BJ (cell line): ENCODE results near the gene LTBP4. TPM values are rescaled to one million over a fixed set of nuclear protein-coding genes. Genes with fewer than 3 reads are reported as not detected.

ENCODE experiments used
- CTCF ChIA-PET: fragments of 350-600 bp; formaldehyde crosslinking; extraction: SDS; loops from one replicate; lab custom pipeline; 2021; ENCODE audit warnings: antibody characterized with exemption, inconsistent platforms; lab: Yijun Ruan, JAX
- POLR2A ChIA-PET: fragments of 300-600 bp; sonication (Branson Sonifier 250); formaldehyde crosslinking; extraction: SDS; loops from one replicate; lab custom pipeline; 2021; ENCODE audit warnings: antibody characterized with exemption; lab: Charles Lee
- DNase-seq: peaks from one replicate; pipeline ENCODE4 v3.0.0-alpha.2; 2011; ENCODE audit warnings: low read depth
- H3K27me3 ChIP-seq: 2 replicates; pipeline ENCODE4 v1.6.0; 2011; ENCODE audit warnings: low read length; ENCODE audit not compliant: control insufficient read depth, insufficient read depth
- H3K36me3 ChIP-seq: 2 replicates; pipeline ENCODE4 v1.5.1; 2011; ENCODE audit warnings: low read length; ENCODE audit not compliant: control insufficient read depth, insufficient read depth
- H3K4me3 ChIP-seq: 2 replicates; pipeline ENCODE4 v1.5.1; 2011; ENCODE audit warnings: low read depth, mild to moderate bottlenecking, control low read depth, low read length
- polyA plus RNA-seq: library from polyadenylated mRNA; depleted of rRNA; stranded (reverse); fragments of >200 nt; gene quantifications from 2 replicates; pipeline ENCODE4 v1.2.3, GENCODE V29; 2011
- TF ChIP-seq, protein P1 (sequence below): IDR thresholded peaks from 2 replicates; pipeline ENCODE4 v1.5.1; 2011; ENCODE audit warnings: low read depth, mild to moderate bottlenecking, control low read depth, inconsistent platforms, low read length, moderate library complexity; ENCODE audit not compliant: insufficient read depth

Gene LTBP4
- polyA plus RNA-seq, 1 experiment = 14.5 TPM

DNA sequence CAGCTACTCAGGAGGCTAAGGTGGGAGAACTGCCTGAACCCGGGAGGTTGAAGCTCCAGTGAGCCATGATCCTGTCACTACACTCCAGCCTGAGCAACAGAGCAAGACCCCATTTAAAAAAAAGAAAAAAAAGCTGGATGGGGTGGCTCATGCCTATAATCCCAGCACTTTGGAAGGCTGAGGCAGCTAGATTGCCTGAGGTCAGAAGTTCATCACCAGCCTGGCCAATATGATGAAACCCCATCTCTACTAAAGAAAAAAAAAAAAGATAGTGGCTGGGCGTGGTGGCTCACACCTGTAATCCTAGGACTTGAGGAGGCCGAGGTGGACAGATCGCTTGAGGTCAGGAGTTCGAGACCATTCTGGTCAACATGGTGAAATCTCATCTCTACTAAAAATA is 15.0 kb downstream of the LTBP4 start:
- Histone ChIP-seq H3K4me3 (no peak overlapping the region), H3K27me3 (no peaks in the 10 kb centered on the region), H3K36me3 (peaks cover 4% of the 10 kb centered on the region)
- POLR2A ChIA-PET = no interaction called here
- TF ChIP-seq, protein P1, sequence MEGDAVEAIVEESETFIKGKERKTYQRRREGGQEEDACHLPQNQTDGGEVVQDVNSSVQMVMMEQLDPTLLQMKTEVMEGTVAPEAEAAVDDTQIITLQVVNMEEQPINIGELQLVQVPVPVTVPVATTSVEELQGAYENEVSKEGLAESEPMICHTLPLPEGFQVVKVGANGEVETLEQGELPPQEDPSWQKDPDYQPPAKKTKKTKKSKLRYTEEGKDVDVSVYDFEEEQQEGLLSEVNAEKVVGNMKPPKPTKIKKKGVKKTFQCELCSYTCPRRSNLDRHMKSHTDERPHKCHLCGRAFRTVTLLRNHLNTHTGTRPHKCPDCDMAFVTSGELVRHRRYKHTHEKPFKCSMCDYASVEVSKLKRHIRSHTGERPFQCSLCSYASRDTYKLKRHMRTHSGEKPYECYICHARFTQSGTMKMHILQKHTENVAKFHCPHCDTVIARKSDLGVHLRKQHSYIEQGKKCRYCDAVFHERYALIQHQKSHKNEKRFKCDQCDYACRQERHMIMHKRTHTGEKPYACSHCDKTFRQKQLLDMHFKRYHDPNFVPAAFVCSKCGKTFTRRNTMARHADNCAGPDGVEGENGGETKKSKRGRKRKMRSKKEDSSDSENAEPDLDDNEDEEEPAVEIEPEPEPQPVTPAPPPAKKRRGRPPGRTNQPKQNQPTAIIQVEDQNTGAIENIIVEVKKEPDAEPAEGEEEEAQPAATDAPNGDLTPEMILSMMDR = no peak
- CTCF ChIA-PET = interaction anchor here (1.9 to 4.8 kb wide), 3 partner anchors 13 to 18 kb away, joined by 4 to 41 read pairs (median 19); no protein-coding TSS in a partner anchor
- DNase-seq = no peak

DNA sequence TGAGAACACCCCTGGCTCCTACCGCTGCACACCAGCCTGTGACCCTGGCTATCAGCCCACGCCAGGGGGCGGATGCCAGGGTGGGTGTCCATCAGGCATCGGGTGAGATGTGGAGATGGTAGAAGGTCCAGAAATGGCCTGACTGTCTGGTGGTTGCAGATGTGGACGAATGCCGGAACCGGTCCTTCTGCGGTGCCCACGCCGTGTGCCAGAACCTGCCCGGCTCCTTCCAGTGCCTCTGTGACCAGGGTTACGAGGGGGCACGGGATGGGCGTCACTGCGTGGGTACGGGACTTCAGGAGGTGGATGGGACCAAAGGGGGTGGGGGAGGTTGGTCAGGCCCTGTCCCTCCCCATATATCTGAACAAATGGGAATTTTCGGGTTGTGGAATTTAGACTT is 15.8 kb downstream of the LTBP4 start:
- H3K27me3 ChIP-seq = no peaks in the 10 kb centered on the region
- H3K4me3 ChIP-seq = no peak overlapping the region
- TF ChIP-seq, protein P1 = no peak
- no peak for DNase-seq
- CTCF ChIA-PET = interaction anchor here (1.9 to 4.8 kb wide), 3 partner anchors 14 to 18 kb away, joined by 4 to 41 read pairs (median 19); no protein-coding TSS in a partner anchor
- POLR2A ChIA-PET = no interaction called here
- H3K36me3 ChIP-seq = peaks cover 7% of the 10 kb centered on the region

DNA sequence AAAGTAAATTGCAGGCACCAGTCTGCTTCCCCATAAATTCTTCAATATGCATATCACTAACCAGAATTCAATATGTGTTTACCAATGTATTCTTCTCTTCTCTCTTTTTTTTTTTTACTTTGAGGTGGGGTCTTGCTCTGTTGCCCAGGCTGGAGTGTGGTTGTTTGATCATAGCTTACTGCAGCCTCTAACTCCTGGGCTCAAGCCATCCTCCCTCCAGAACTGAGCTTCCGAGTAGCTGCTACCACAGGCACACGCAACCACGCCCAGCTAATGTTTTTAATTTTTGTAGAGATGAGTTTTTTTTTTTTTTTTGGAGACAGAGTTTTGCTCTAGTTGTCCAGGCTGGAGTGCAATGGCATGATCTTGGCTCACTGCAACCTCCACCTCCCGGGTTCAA is 16.8 kb downstream of the LTBP4 start:
- ChIA-PET POLR2A (no interaction called here), CTCF (interaction anchor here (1.2 to 9.1 kb wide), 3 partner anchors 16 to 153 kb away, joined by 3 to 116 read pairs (median 3); partner anchors contain the start of gene BLVRB)
- no peak for DNase-seq
- Histone ChIP-seq H3K4me3 (no peak overlapping the region), H3K36me3 (peaks cover 11% of the 10 kb centered on the region), H3K27me3 (no peaks in the 10 kb centered on the region)
- TF ChIP-seq, protein P1 = no peak

DNA sequence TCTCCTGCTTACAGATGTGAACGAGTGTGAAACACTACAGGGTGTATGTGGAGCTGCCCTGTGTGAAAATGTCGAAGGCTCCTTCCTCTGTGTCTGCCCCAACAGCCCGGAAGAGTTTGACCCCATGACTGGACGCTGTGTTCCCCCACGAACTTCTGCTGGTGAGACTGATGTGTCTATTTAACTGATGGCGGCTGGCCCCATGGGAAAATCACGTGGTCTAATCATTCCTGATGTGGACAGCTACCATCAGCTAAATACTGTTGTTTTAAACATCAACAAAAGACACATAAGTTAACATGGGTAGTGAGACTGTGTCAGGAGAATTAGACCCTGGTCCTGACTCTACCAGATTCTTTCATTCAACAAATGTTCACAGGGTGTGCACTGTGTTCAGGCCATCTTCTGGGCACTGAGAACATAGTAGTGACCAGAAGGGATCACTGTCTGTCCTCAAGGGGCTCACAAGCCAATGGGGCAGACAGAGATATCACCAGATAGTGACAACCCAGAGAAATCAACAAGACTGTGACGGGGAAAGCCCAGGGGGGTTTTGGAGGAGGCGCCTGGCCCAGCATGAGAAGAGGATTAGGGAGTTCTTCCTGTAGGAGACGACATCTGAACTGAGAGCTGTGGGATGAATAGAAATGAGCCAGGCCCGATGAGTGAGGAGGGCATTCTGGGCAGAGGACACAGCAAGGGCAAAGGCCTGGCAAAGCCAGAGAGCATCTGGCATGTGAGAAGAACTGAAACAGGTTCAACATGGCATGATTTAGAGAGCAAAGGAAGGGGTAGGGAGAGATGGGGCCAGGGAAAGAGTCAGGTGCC is 18.4 kb downstream of the LTBP4 start:
- ChIA-PET CTCF (interaction anchor here (0.6 to 9.1 kb wide), 5 partner anchors 11 to 24 kb away, joined by 4 to 116 read pairs (median 4); no protein-coding TSS in a partner anchor), POLR2A (interaction anchor here (0.6 to 0.7 kb wide), 2 partner anchors 10 to 23 kb away, joined by 3 to 9 read pairs; no protein-coding TSS in a partner anchor)
- TF ChIP-seq, protein P1 = no peak
- no peaks in the 10 kb centered on the region for H3K27me3 ChIP-seq
- no peak overlapping the region for H3K4me3 ChIP-seq
- no peak for DNase-seq
- peaks cover 15% of the 10 kb centered on the region for H3K36me3 ChIP-seq

DNA sequence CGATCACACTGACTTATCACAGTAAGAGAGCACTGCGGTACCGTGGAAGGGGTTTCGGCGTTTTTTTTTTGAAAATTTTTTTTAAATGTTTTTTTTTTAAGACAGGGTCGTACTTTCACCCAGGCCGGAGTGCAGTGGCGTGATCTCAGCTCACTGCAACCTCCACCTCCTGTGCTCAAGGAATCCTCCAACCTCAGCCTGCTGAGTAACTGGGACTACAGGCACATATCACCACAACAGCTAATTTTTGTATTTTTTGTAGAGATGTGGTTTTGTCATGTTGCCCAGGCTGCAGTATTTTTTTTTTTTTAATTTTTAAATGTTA is 19.0 kb downstream of the LTBP4 start:
- CTCF ChIA-PET = interaction anchor here (0.6 to 9.1 kb wide), 5 partner anchors 11 to 25 kb away, joined by 4 to 116 read pairs (median 4); no protein-coding TSS in a partner anchor
- peaks cover 15% of the 10 kb centered on the region for H3K36me3 ChIP-seq
- no peaks in the 10 kb centered on the region for H3K27me3 ChIP-seq
- DNase-seq = no peak
- POLR2A ChIA-PET = interaction anchor here (0.6 to 0.7 kb wide), 2 partner anchors 10 to 23 kb away, joined by 3 to 9 read pairs; no protein-coding TSS in a partner anchor
- TF ChIP-seq, protein P1 = no peak
- H3K4me3 ChIP-seq = no peak overlapping the region
